Measurements from ENCODE around the gene ETHE1.
"Not testable (repeated sequence)": the region's sequence is repeated elsewhere in the genome, so short reads cannot be mapped to it uniquely, and the experiment has no call there.

ETHE1 gene

GRCh38 chr19:43518051-43518450 lies 8.9 kb downstream of the ETHE1 start:
- ATAC-seq, result no peak
- TF ChIP-seq ZFP30 (CRISPR knock-in tag; IDR thresholded peaks at IDR 0.05) (no peak), TOX (CRISPR knock-in tag; IDR thresholded peaks at IDR 0.05; ENCODE audit: borderline replicate concordance) (no peak), ESRRG (CRISPR knock-in tag; IDR thresholded peaks at IDR 0.05) (no peak), TCF4 (CRISPR knock-in tag; IDR thresholded peaks at IDR 0.05; ENCODE audit: borderline replicate concordance) (no peak), ZNF70 (CRISPR knock-in tag; IDR thresholded peaks at IDR 0.05) (no peak), ZNF8 (CRISPR knock-in tag; IDR thresholded peaks at IDR 0.05) (no peak), ARNTL (CRISPR knock-in tag; IDR thresholded peaks at IDR 0.05; ENCODE audit: borderline replicate concordance, low read depth) (no peak)

- not testable (repeated sequence) for ATAC-seq
These were observed 14.6 kb downstream of the ETHE1 start for GRCh38 chr19:43512399-43512798.

- ATAC-seq, result no peak
- TF ChIP-seq TSHZ2 (CRISPR knock-in tag; IDR thresholded peaks at IDR 0.05), result no peak
- TF ChIP-seq PPARA (CRISPR knock-in tag; IDR thresholded peaks at IDR 0.05; ENCODE audit: borderline replicate concordance), result no peak
- TF ChIP-seq CREB5 (CRISPR knock-in tag; IDR thresholded peaks at IDR 0.05; ENCODE audit: low read depth), result no peak
- TF ChIP-seq POU6F1 (CRISPR knock-in tag; IDR thresholded peaks at IDR 0.05; ENCODE audit: borderline replicate concordance, low read depth), result no peak
These were observed 15.7 kb downstream of the ETHE1 start for GRCh38 chr19:43511324-43511723.

GRCh38 chr19:43510713-43511112 lies 16.3 kb downstream of the ETHE1 start:
- TF ChIP-seq ZFP3 (CRISPR knock-in tag; IDR thresholded peaks at IDR 0.05), result no peak
- TF ChIP-seq ZNF8 (CRISPR knock-in tag; IDR thresholded peaks at IDR 0.05), result no peak
- TF ChIP-seq ZNF565 (CRISPR knock-in tag; conservative IDR thresholded peaks at IDR 0.05; ENCODE audit: low read depth), result no peak
- no peak for TF ChIP-seq SNAI2 (CRISPR knock-in tag; IDR thresholded peaks at IDR 0.05)
- TF ChIP-seq ISL1 (CRISPR knock-in tag; IDR thresholded peaks at IDR 0.05), result no peak
- no peak for TF ChIP-seq ZC3H10 (CRISPR knock-in tag; IDR thresholded peaks at IDR 0.05)
- no peak for TF ChIP-seq POU6F1 (CRISPR knock-in tag; IDR thresholded peaks at IDR 0.05; ENCODE audit: borderline replicate concordance, low read depth)
- no peak for TF ChIP-seq TSHZ2 (CRISPR knock-in tag; IDR thresholded peaks at IDR 0.05)
- no peak for TF ChIP-seq CSRNP3 (CRISPR knock-in tag; IDR thresholded peaks at IDR 0.05)
- TF ChIP-seq TCF4 (CRISPR knock-in tag; IDR thresholded peaks at IDR 0.05; ENCODE audit: borderline replicate concordance), result no peak
- TF ChIP-seq CSDC2 (CRISPR knock-in tag; IDR thresholded peaks at IDR 0.05), result no peak
- TF ChIP-seq OSR1 (CRISPR knock-in tag; IDR thresholded peaks at IDR 0.05), result no peak
- TF ChIP-seq ESRRG (CRISPR knock-in tag; IDR thresholded peaks at IDR 0.05), result no peak
- TF ChIP-seq BACH2 (CRISPR knock-in tag; IDR thresholded peaks at IDR 0.05; ENCODE audit: borderline replicate concordance), result no peak
- no peak for ATAC-seq

All from SK-N-SH treated with all-trans-retinoic acid at 6 μM for 48 hours (cell line).